Stimulated activated CD4-positive, alpha-beta T cell treated with anti-CD3 and anti-CD28 coated beads, Interleukin-1b, Interleukin-23, amount 100 ng/mL, for 1 hour (primary cell): ENCODE results near the gene CDHR3.
"Not testable (repeated sequence)": the region's sequence is repeated elsewhere in the genome, so short reads cannot be mapped to it uniquely, and the experiment has no call there.

Experiments
- DNase-seq, 2 donors: peaks; one replicate each; pipeline ENCODE4 v3.0.0-alpha.2; 2020; ENCODE audit warnings: low read depth in 2 of 2

The CDHR3 gene

GRCh38 chr7:105958012-105958411 is 5.1 kb upstream of the CDHR3 start:
- no peak for DNase-seq

GRCh38 chr7:105962353-105962752 is 711 bp upstream of the CDHR3 start:
- no peak for DNase-seq

- DNase-seq, result no peak
Observed at GRCh38 chr7:105971845-105972244, 8.8 kb downstream of the CDHR3 start.

- DNase-seq, result no peak
Observed at GRCh38 chr7:105972276-105972675, 9.2 kb downstream of the CDHR3 start.

- DNase-seq, result no peak
Observed at GRCh38 chr7:105974471-105974870, 11.4 kb downstream of the CDHR3 start.

- DNase-seq, result no peak
Observed at GRCh38 chr7:105975770-105976417, 12.8 kb downstream of the CDHR3 start.

- no peak for DNase-seq
Observed at GRCh38 chr7:105976868-105977267, 13.8 kb downstream of the CDHR3 start.

GRCh38 chr7:105978035-105978434 is 15.0 kb downstream of the CDHR3 start:
- DNase-seq, result no peak

- DNase-seq, result no peak
Observed at GRCh38 chr7:105978974-105979373, 15.9 kb downstream of the CDHR3 start.

GRCh38 chr7:105979405-105979804 is 16.3 kb downstream of the CDHR3 start:
- DNase-seq, result no peak

- no peak for DNase-seq
Observed at GRCh38 chr7:105980645-105981396, 17.8 kb downstream of the CDHR3 start.

GRCh38 chr7:105982388-105982787 is 19.3 kb downstream of the CDHR3 start:
- no peak for DNase-seq

- not testable (repeated sequence) for DNase-seq
Observed at GRCh38 chr7:105984808-105985207, 21.7 kb downstream of the CDHR3 start.

GRCh38 chr7:105985229-105985628 is 22.2 kb downstream of the CDHR3 start:
- DNase-seq, result no peak

- DNase-seq, result no peak
Observed at GRCh38 chr7:105985672-105986215, 22.7 kb downstream of the CDHR3 start.

GRCh38 chr7:105987046-105987445 is 24.0 kb downstream of the CDHR3 start:
- no peak for DNase-seq

- no peak for DNase-seq
Observed at GRCh38 chr7:105988276-105988675, 25.2 kb downstream of the CDHR3 start.

- DNase-seq, result no peak
Observed at GRCh38 chr7:105989191-105989590, 26.1 kb downstream of the CDHR3 start.

- no peak for DNase-seq
Observed at GRCh38 chr7:105989686-105990085, 26.6 kb downstream of the CDHR3 start.

GRCh38 chr7:105990141-105990540 is 27.1 kb downstream of the CDHR3 start:
- no peak for DNase-seq

GRCh38 chr7:105990727-105991453 is 27.8 kb downstream of the CDHR3 start:
- no peak for DNase-seq

- no peak for DNase-seq
Observed at GRCh38 chr7:105992905-105993304, 29.8 kb downstream of the CDHR3 start.
